Neural cell (in vitro differentiated cells): Measurements from ENCODE around the gene EPB41L2.

Experiments used
- EZH2 ChIP-seq: fragments of 200-600, 300-800 bp; shearing (Covaris generic), sonication (generic); IDR thresholded peaks from 2 replicates; pipeline ENCODE4 v1.6.1; 2014; ENCODE audit warnings: antibody characterized with exemption, low read length, borderline replicate concordance, mild to moderate bottlenecking; ENCODE audit not compliant: insufficient read depth, poor library complexity, severe bottlenecking
- RAD21 ChIP-seq: fragments of 450-650 bp; conservative IDR thresholded peaks from 2 replicates; pipeline ENCODE4 v1.6.1; 2014; ENCODE audit warnings: antibody characterized with exemption, mild to moderate bottlenecking, moderate library complexity
- SMC3 ChIP-seq: fragments of 450-650 bp; conservative IDR thresholded peaks from 2 replicates; pipeline ENCODE4 v1.6.1; 2014; ENCODE audit warnings: antibody characterized with exemption, mild to moderate bottlenecking, moderate library complexity; ENCODE audit not compliant: poor library complexity
- TF ChIP-seq, protein P1 (sequence below): fragments of 450-650 bp; IDR thresholded peaks from 2 replicates; pipeline ENCODE4 v1.5.1; 2014; ENCODE audit warnings: antibody characterized with exemption, mild to moderate bottlenecking, moderate library complexity; ENCODE audit not compliant: poor library complexity, severe bottlenecking

DNA sequence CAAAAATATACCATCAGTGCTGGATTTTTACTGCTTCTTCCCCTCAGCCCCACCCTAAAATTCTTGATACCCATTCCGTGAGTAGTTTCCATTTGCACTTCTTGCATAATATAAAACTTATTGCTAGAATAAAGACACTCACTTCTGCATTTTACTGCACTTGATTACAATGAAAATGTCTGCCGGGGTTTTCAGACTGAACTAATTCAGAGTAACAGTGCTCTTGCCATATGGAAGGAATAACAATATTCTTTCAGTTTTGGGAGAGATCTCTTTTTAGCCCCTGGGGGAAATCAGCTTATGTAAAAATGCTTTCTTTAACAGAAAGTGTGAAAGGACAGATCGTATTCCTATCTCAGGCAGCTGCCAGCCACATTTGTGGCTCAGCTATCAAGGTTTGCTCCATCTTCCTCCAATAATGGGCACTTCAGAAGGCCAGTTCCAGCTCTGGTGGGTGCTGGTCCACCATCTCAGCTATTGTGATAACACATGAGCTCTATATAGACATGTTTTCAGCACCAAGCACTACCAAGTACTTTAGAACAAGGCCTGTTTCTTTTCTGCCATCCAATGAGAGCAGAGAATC is 226.9 kb downstream of the EPB41L2 start:
- TF ChIP-seq, protein P1, sequence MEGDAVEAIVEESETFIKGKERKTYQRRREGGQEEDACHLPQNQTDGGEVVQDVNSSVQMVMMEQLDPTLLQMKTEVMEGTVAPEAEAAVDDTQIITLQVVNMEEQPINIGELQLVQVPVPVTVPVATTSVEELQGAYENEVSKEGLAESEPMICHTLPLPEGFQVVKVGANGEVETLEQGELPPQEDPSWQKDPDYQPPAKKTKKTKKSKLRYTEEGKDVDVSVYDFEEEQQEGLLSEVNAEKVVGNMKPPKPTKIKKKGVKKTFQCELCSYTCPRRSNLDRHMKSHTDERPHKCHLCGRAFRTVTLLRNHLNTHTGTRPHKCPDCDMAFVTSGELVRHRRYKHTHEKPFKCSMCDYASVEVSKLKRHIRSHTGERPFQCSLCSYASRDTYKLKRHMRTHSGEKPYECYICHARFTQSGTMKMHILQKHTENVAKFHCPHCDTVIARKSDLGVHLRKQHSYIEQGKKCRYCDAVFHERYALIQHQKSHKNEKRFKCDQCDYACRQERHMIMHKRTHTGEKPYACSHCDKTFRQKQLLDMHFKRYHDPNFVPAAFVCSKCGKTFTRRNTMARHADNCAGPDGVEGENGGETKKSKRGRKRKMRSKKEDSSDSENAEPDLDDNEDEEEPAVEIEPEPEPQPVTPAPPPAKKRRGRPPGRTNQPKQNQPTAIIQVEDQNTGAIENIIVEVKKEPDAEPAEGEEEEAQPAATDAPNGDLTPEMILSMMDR = no peak
- TF ChIP-seq EZH2 = no peak
- TF ChIP-seq RAD21 = no peak
- no peak for TF ChIP-seq SMC3
